Measurements from ENCODE around the gene SATB2. TPM values are rescaled to one million over a fixed set of nuclear protein-coding genes. Genes with fewer than 3 reads are reported as not detected.
A peak's percentile ranks its signal among the peaks of the same experiment; 100 is the strongest.

SATB2 gene
- total RNA-seq, 1 experiment from 2014 or later: 16.5 TPM

GRCh38 chr2:199288424-199288823, 169.3 kb downstream of the SATB2 start:
- no peaks in the 10 kb centered on the region for H3K4me1 Mint-ChIP-seq (ENCODE audit: insufficient read depth, unreplicated experiment)
- no peak overlapping the region for H3K4me3 Mint-ChIP-seq (ENCODE audit: unreplicated experiment)
- H3K27ac Mint-ChIP-seq (ENCODE audit: low read depth, unreplicated experiment): no peak overlapping the region
- no peak for TF ChIP-seq CTCF (IDR thresholded peaks at IDR 0.05; ENCODE audit: unreplicated experiment)
- no peaks in the 10 kb centered on the region for H3K27me3 Mint-ChIP-seq (ENCODE audit: insufficient read depth, unreplicated experiment)
- BruUV-seq (replicated peaks): no TSS peak
- intact Hi-C loops (cut with micrococcal nuclease): no loop called here
- no peaks in the 10 kb centered on the region for H3K36me3 Mint-ChIP-seq (ENCODE audit: insufficient read depth, unreplicated experiment)
- ChIA-PET POLR2A (no interaction called here), CTCF (interaction anchor here (0.5 kb wide), 1 partner anchor 383 kb away, joined by 4 read pairs; no protein-coding TSS in a partner anchor)
- no peak for DNase-seq (ENCODE audit: unreplicated experiment)
- H3K9me3 Mint-ChIP-seq (ENCODE audit: unreplicated experiment): no peaks in the 10 kb centered on the region

GRCh38 chr2:199282309-199282708, 175.4 kb downstream of the SATB2 start:
- no peak for DNase-seq (ENCODE audit: unreplicated experiment)
- no TSS peak for BruUV-seq (replicated peaks)
- Mint-ChIP-seq H3K9me3 (ENCODE audit: unreplicated experiment) (no peaks in the 10 kb centered on the region), H3K27ac (ENCODE audit: low read depth, unreplicated experiment) (no peak overlapping the region), H3K36me3 (ENCODE audit: insufficient read depth, unreplicated experiment) (peaks cover 12% of the 10 kb centered on the region), H3K27me3 (ENCODE audit: insufficient read depth, unreplicated experiment) (no peaks in the 10 kb centered on the region), H3K4me3 (ENCODE audit: unreplicated experiment) (no peak overlapping the region), H3K4me1 (ENCODE audit: insufficient read depth, unreplicated experiment) (no peaks in the 10 kb centered on the region)
- no peak for TF ChIP-seq CTCF (IDR thresholded peaks at IDR 0.05; ENCODE audit: unreplicated experiment)
- intact Hi-C loops (cut with micrococcal nuclease): no loop called here
- CTCF ChIA-PET: interaction anchor here (0.6 kb wide), 1 partner anchor 390 kb away, joined by 5 read pairs; no protein-coding TSS in a partner anchor
- POLR2A ChIA-PET: interaction anchor here (0.7 kb wide), 1 partner anchor 17 kb away, joined by 3 read pairs; no protein-coding TSS in a partner anchor

GRCh38 chr2:199279146-199279545, 178.6 kb downstream of the SATB2 start:
- Mint-ChIP-seq H3K27ac (ENCODE audit: low read depth, unreplicated experiment) (no peak overlapping the region), H3K36me3 (ENCODE audit: insufficient read depth, unreplicated experiment) (peaks cover 12% of the 10 kb centered on the region), H3K4me1 (ENCODE audit: insufficient read depth, unreplicated experiment) (peaks cover 2% of the 10 kb centered on the region), H3K27me3 (ENCODE audit: insufficient read depth, unreplicated experiment) (no peaks in the 10 kb centered on the region), H3K4me3 (ENCODE audit: unreplicated experiment) (no peak overlapping the region), H3K9me3 (ENCODE audit: unreplicated experiment) (no peaks in the 10 kb centered on the region)
- ChIA-PET CTCF (no interaction called here), POLR2A (interaction anchor here (0.6 kb wide), 1 partner anchor 969 kb away, joined by 3 read pairs; no protein-coding TSS in a partner anchor)
- no TSS peak for BruUV-seq (replicated peaks)
- no peak for DNase-seq (ENCODE audit: unreplicated experiment)
- TF ChIP-seq CTCF (IDR thresholded peaks at IDR 0.05; ENCODE audit: unreplicated experiment): no peak
- intact Hi-C loops (cut with micrococcal nuclease): no loop called here

- Mint-ChIP-seq H3K4me1 (ENCODE audit: insufficient read depth, unreplicated experiment) (peaks cover 6% of the 10 kb centered on the region), H3K36me3 (ENCODE audit: insufficient read depth, unreplicated experiment) (peaks cover 12% of the 10 kb centered on the region), H3K4me3 (ENCODE audit: unreplicated experiment) (no peak overlapping the region), H3K27ac (ENCODE audit: low read depth, unreplicated experiment) (no peak overlapping the region), H3K27me3 (ENCODE audit: insufficient read depth, unreplicated experiment) (no peaks in the 10 kb centered on the region), H3K9me3 (ENCODE audit: unreplicated experiment) (no peaks in the 10 kb centered on the region)
- ChIA-PET POLR2A (no interaction called here), CTCF (interaction anchor here (0.9 kb wide), 1 partner anchor 13 kb away, joined by 4 read pairs; no protein-coding TSS in a partner anchor)
- no peak for TF ChIP-seq CTCF (IDR thresholded peaks at IDR 0.05; ENCODE audit: unreplicated experiment)
- intact Hi-C loops (cut with micrococcal nuclease): no loop called here
- DNase-seq (ENCODE audit: unreplicated experiment): peak; percentile 9
- no TSS peak for BruUV-seq (replicated peaks)
Measured at GRCh38 chr2:199278099-199278498, 179.6 kb downstream of the SATB2 start.

Data from MCF 10A (cell line).